ENCODE data around the gene FERMT1. TPM values are rescaled to one million over a fixed set of nuclear protein-coding genes. Genes with fewer than 3 reads are reported as not detected.
A peak's percentile ranks its signal among the peaks of the same experiment; 100 is the strongest.

FERMT1 gene
- total and polyA plus RNA-seq, 2 of the 13 experiments (the other 11 are each of a cell fraction or from before 2014, with no cell fraction given) = 15.8 to 29.5 TPM

GRCh38 chr20:6103301-6103700 is 19.5 kb downstream of the FERMT1 start:
- ATAC-seq (no peak), FAIRE-seq (no peak), DNase-seq (ENCODE audit: low spot score) (no peak)
- POLR2A ChIA-PET = no interaction called here
- H3K36me3 ChIP-seq (replicated peaks in 1 of 2; ENCODE audit: control insufficient read depth in 1 of 2, insufficient read depth in 2 of 2, low read length in 2 of 2) = peaks cover 22 to 59% of the 10 kb centered on the region in 2 experiments
- H3K27ac ChIP-seq (ENCODE audit: extremely low read length, insufficient read depth, low read length) = no peak overlapping the region
- 98% methylated on average over 1 of the region's 1 CpG for WGBS (ENCODE audit: low lambda C conversion rate)
- no peaks in the 10 kb centered on the region for H4K20me1 ChIP-seq (ENCODE audit: insufficient read depth, low read length)
- H2AFZ ChIP-seq (ENCODE audit: low read length) = no peak overlapping the region
- no peak overlapping the region for H3K9ac ChIP-seq (ENCODE audit: insufficient read depth, low read depth, low read length)
- intact Hi-C loops (cut with micrococcal nuclease; ENCODE audit: unreplicated experiment) = no loop called here
- no peaks in the 10 kb centered on the region for H3K9me3 ChIP-seq (ENCODE audit: low read length)
- H3K4me2 ChIP-seq (ENCODE audit: low read depth, low read length) = no peak overlapping the region
- H3K4me1 ChIP-seq (ENCODE audit: insufficient read depth, low read length) = no peaks in the 10 kb centered on the region
- no peaks in the 10 kb centered on the region for H3K27me3 ChIP-seq (ENCODE audit: control insufficient read depth in 1 of 2, insufficient read depth in 2 of 2, low read length in 2 of 2)
- BruUV-seq (replicated peaks) = TSS peak; percentile 21
- no peaks in the 10 kb centered on the region for H3K79me2 ChIP-seq (ENCODE audit: insufficient read depth, low read length)
- no peak overlapping the region for H3K4me3 ChIP-seq (replicated peaks in 1 of 3; ENCODE audit: insufficient read depth in 1 of 3, low read depth in 2 of 3, low read length in 3 of 3)
- in situ Hi-C loops (cut with HindIII; ENCODE audit: extremely low pct_ligation_motif_present, low pct_unique_long_range_greater_than_20kb) = no loop called here
- CTCF ChIA-PET (ENCODE audit: low intra/inter-chr PET ratio, low total read pairs) = no interaction called here
- no peak for TF ChIP-seq PAF1 (CRISPR knock-in tag; IDR thresholded peaks at IDR 0.05)
- TF ChIP-seq AFF4 (CRISPR knock-in tag; IDR thresholded peaks at IDR 0.05) = no peak
- no peak for TF ChIP-seq MAZ (IDR thresholded peaks at IDR 0.05; ENCODE audit: borderline replicate concordance, low read depth, low read length)
- TF ChIP-seq MAZ (CRISPR knock-in tag; IDR thresholded peaks at IDR 0.05; ENCODE audit: low read depth) = no peak
- no peak for TF ChIP-seq RNF219 (CRISPR knock-in tag; IDR thresholded peaks at IDR 0.05)
- no peak for TF ChIP-seq MXD3 (CRISPR knock-in tag; IDR thresholded peaks at IDR 0.05)
- TF ChIP-seq ZNF543 (CRISPR knock-in tag; IDR thresholded peaks at IDR 0.05) = no peak
- no peak for TF ChIP-seq ZNF777 (CRISPR knock-in tag; IDR thresholded peaks at IDR 0.05)
- TF ChIP-seq U2AF2 (IDR thresholded peaks at IDR 0.05; ENCODE audit: low read depth, low read length) = no peak
- TF ChIP-seq HNRNPH1 (optimal IDR thresholded peaks at IDR 0.05; ENCODE audit: low read depth, low read length) = no peak
- no peak for TF ChIP-seq PHF21A (CRISPR knock-in tag; IDR thresholded peaks at IDR 0.05)
- TF ChIP-seq HNRNPK (IDR thresholded peaks at IDR 0.05; ENCODE audit: low read depth, low read length, poor library complexity, severe bottlenecking) = no peak
- TF ChIP-seq CHD4 (IDR thresholded peaks at IDR 0.05; ENCODE audit: borderline replicate concordance, low read length) = no peak
- TF ChIP-seq SATB2 (CRISPR knock-in tag; IDR thresholded peaks at IDR 0.05) = no peak
- TF ChIP-seq GMEB2 (CRISPR knock-in tag; IDR thresholded peaks at IDR 0.05; ENCODE audit: low read depth) = no peak
- TF ChIP-seq DMTF1 (CRISPR knock-in tag; IDR thresholded peaks at IDR 0.05) = no peak
